Activated effector memory CD4-positive, alpha-beta T cell treated with anti-CD3 and anti-CD28 coated beads, Interleukin-2, amount 50 U/mL, for 16 hours (primary cell): Measurements from ENCODE around the gene LACTBL1.
"Not testable (repeated sequence)": the region's sequence is repeated elsewhere in the genome, so short reads cannot be mapped to it uniquely, and the experiment has no call there.

Experiments
- DNase-seq: peaks from one replicate; pipeline ENCODE4 v3.0.0-alpha.2; 2020

LACTBL1 gene

GRCh38 chr1:22976461-22977243 lies 4.0 kb upstream of the LACTBL1 start:
- peak; percentile 76 for DNase-seq

DNA sequence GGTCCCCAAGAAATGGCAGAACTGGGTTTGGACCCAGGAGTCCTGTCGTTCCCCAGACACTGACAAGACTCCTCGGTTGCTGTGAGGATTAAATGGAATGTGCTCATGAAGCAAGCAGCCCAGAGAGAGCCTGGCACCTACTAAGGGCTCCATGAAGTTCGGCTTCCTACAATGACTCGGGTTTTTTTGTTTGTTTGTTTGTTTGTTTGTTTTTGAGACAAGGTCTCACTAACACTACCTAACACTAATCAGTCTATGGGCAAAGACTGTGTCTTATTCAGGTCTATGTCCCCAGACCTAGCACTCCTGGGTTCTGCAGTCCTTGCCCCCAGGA lies 3.4 kb upstream of the LACTBL1 start:
- no peak for DNase-seq

GRCh38 chr1:22975694-22976093 lies 3.0 kb upstream of the LACTBL1 start:
- no peak for DNase-seq

DNA sequence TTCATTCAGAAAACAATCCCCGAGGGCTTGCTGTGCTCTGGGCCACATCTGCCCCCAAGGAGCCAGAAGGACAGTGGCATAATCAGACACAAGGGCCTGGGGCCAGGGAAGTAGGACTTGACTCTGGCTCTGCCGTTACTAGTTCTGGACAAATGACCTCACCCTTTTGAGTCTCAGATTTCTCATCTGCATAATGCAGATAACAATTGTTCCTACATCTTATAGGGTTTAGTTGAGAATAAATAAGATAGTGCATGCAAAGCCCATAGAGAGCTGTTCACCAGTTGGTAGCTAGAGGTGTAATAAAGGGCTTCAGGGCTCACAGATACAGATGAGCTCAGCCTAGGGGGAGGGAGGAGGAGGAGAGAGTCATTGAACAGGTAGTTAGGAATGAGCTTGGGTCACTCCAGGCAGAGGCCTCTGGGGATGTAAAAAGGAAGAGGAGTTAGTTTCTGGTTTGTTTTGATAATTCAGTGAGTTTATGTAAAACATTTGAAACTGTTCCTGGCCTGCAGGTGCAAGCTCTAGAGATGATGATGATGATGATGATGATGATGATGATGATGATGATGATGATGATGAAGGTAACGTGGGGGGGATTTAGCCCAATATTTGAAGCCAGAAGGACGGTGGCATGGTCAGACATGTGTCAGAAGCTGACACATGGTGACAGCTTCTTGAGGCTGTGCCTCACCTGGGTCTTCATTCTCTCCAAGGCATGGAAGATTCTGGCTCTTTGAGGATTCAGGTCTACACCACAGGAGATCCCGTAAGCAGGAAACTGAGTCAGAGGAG lies 858 bp downstream of the LACTBL1 start:
- no peak for DNase-seq

DNA sequence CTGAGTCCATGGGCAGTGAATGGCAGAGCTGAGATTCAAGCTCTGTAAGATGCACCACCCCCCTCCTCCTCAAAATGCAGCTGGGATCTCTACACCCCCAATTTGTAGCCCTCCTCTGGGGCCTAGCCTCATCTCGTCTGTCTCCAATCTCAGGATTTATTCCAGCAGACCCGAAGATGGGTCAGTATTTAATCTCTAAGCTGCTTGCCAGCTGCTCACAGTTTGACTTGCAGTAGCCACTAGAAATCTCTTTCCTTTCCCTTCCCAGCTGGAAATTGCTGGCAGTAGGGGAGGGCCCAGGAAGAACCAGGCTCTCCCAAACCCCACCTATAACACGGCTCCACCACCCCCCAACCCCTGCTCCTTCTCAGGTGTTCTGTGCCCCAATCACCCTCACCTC lies 1.5 kb downstream of the LACTBL1 start:
- DNase-seq = no peak

DNA sequence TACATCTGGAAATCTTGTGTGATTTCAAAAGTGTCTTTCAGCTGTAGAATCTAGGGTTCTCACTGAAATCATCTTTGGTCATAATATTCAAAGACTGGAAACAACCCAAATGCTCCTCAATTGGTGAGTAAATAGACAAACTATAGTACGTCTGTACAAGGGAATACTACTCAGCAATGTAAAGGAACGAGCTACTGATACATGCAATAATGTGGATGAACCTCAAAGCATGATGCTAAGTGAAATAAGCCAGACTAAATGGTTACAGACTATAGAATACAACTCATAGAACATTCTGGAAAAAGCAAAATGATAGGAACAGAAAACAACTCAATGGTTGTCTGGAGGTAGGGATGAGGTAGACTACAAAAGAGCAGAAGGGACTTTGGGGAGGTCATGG lies 2.6 kb downstream of the LACTBL1 start:
- no peak for DNase-seq

- no peak for DNase-seq
Observed at GRCh38 chr1:22969304-22969709, 3.4 kb downstream of the LACTBL1 start.

- DNase-seq = no peak
Observed at GRCh38 chr1:22967833-22968232, 4.8 kb downstream of the LACTBL1 start.

GRCh38 chr1:22966309-22966708 lies 6.4 kb downstream of the LACTBL1 start:
- DNase-seq = no peak

DNA sequence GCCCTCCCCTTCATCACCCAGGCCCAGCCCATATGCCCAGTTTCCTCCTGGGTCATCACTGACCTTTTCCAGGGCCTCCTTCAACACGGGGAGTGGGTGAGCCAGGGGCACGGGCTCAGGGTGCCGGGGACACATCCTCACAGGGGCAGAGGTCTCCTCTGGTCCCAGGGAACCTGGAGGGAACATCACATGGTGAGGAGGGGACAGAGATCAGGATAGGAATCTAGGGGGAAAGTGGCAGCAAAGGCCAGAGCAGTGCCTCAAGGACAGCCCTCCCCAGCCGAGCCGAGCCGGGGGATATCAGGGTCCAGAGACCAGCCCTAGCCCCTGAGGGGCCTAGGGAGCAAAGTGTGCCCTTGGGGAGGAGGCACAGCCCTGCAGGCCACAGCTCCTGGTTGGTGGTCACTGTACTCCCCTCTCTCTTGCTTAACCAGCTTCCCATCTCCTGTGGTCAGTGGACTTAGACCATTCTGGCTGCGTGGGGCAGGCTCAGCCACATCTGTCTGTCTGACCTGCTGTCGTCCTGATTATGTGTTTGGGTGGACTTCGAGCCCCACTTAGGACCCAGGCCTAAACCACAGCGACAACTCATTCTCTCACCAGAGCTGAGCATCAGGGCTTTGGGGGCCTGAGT lies 9.5 kb downstream of the LACTBL1 start:
- DNase-seq = no peak

GRCh38 chr1:22962558-22962957 lies 10.1 kb downstream of the LACTBL1 start:
- no peak for DNase-seq

DNA sequence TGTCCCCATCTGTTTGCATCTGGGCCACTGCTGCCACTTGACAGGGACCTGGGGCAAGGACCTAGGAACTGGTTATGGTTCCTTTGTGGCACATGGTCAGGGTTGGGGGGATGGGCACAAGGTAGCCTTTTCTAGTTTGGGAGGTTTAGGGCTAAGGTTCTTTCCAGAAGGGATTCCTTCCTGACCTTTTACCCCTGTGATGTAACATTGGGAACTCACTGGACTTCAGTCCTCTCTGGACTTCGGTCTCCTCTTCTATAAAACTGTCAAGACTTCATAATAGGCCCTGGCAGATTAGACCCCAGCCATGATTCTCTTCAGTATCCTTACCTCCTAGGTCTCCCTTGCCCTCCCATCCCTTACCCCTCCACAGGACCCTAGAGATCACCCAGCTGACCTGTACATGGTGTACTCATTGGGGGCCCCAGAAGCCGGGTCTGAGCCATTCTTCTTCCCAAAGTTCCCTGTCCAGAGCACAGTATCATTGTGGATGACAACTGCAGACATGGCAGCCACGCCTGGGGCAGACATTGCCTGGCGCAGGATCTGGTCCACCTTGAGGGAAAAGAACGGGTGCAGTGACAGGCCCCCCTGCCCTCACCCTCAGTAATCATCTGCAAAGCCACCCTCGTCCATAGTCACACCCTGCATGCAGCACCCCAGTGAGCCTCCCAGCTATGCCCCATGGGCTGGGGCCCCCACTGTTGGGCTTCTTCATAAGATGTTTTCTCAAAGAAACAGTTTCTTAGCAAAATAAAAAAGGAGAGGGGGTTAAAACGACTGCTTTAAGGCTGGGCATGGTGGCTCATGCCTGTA lies 12.9 kb downstream of the LACTBL1 start:
- DNase-seq = no peak

DNA sequence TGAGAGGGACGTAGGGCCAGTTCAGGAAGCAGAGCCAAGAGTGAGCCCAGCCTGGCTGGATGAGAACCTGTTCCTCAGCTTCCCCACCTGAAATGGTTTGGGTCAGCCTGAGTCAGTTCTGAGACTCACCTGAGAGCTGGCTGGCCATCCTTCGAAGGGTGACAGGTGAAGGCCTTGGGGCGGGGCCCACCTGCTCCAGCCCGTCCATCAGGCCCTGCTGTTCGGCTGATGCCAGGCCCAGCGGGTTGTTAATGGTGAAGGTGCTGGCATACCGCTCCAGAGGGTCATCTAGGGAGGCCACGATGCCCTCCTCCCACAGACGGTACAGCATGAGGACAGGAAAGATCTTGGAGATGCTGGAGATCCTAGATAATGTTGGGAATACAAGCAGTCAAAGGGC lies 14.1 kb downstream of the LACTBL1 start:
- no peak for DNase-seq

DNA sequence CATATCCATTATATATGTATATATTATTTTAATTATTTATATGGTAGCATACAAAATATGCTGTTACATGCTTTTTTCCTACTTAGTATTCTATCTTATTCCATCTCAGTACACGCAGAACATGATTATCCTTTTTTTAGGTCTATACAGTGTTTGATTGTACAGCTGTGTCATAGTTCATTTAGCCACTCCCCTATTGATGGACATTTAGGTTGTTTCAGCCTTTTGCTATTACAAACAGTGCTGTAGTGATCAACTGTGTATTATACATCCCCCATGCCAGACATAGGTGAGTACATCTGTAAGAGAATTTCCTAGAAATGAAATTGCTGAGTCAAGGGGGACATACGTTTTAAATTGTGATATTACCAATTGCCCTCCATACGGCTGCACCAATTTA lies 15.6 kb downstream of the LACTBL1 start:
- no peak for DNase-seq

GRCh38 chr1:22955146-22955545 lies 17.5 kb downstream of the LACTBL1 start:
- DNase-seq = no peak

DNA sequence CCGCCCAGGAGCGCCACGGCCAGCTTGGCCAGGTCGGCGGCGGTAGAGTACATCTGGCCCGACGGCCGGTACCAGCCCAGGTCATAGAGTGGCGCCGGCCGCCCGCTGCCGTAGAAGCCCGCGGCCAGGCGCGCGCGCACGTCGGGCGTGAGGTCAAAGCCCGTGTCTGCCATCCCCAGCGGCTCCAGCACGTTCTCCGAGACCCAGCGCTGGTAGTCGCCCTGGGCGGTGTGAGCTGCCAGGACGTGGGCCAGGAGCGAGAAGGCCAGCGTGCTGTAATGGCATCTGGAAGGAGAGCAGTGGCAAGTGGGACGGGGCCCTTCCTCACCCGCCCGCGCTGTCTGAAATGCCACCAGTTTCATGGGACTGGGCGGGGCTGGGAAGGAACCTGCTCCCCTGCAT lies 18.9 kb downstream of the LACTBL1 start:
- no peak for DNase-seq

DNA sequence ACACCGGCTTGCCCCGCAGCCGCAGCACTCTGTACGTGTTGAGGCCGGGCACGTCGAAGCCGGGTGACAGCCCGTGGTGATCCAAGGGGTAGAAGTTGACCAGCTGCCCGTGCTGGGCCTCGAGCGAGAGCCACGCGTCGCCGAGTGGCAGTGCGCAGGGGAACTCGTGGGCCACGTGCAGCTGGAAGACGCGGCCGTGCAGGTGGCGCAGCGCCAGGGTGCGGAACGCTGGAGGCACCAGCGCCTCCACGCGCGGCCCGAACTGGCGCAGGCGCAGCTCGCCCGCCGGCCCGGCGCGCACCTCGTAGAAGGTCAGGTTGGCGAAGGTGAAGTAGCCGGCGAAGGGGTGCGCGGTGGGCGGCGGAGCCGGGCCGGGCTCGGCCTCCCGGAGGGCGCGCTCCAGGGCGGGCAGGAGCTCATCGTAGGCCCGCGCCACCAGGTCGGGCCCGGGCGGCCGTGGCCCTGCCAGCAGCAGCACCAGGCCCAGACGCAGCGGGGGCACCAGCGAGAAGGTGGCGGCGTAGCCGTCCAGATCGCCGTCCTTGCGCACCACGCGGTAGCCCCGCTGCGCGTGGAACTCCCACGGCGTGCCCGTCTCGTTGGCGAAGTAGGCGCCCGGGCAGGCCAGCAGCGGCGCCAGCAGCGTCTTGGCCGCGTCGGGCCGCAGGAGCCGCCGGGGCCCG lies 19.5 kb downstream of the LACTBL1 start:
- no peak for DNase-seq

- DNase-seq = no peak
Observed at GRCh38 chr1:22952694-22953056, 20.0 kb downstream of the LACTBL1 start.

DNA sequence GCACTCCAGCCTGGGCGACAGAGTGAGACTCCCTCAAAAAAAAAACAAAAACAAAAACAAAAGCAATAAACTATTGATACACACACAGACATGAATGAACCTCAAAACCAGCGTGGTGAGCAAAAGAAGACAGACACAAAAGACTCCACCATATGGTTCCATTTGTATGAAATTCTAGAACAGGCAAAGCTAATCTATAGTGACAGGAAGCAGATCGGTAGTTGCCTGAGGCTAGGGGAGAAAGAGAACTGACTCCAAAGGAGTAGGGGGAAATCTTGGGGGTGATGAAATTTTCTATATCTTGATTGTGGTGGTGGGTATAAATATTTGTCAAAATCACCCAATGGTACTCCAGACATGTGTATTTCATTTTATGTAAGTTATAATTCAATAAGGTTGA lies 20.9 kb downstream of the LACTBL1 start:
- DNase-seq = no peak

DNA sequence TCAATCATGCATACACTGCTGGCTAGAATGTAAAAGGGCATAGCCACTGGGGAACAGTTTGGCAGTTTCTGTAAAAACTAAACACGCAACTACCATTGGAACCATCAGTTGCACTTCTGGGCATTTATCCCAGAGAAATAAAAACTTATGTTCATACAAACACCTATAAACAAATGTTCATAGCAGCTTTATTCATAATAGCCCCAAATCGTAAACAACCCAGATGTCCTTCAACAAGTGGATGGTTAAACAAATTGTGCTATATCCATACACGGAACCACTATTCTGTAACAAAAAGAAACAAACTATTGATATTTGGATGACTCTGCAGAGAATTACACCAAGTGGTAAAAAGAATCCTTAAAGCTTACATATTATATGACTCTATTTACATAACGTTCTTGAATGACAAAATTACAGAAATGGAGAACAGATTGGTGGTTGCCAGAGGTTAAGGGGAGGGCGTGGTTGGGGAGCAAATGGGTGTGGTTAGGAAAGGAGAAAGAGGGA lies 22.8 kb downstream of the LACTBL1 start:
- no peak for DNase-seq

DNA sequence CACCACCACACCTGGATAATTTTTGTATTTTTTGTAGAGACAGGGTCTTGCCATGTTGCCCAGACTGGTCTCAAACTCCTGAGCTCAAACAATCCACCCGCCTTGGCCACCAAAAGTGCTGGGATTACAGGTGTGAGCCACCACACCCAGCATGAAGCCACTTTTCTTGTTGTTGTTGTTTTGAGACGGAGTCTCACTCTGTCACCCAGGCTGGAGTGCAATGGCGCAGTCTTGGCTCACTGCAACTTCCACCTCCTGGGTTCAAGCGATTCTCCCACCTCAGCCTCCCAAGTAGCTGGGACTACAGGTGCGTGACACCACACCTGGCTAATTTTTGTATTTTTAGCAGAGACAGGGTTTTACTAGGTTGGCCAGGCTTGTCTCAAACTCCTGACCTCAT lies 27.5 kb downstream of the LACTBL1 start:
- not testable (repeated sequence) for DNase-seq

DNA sequence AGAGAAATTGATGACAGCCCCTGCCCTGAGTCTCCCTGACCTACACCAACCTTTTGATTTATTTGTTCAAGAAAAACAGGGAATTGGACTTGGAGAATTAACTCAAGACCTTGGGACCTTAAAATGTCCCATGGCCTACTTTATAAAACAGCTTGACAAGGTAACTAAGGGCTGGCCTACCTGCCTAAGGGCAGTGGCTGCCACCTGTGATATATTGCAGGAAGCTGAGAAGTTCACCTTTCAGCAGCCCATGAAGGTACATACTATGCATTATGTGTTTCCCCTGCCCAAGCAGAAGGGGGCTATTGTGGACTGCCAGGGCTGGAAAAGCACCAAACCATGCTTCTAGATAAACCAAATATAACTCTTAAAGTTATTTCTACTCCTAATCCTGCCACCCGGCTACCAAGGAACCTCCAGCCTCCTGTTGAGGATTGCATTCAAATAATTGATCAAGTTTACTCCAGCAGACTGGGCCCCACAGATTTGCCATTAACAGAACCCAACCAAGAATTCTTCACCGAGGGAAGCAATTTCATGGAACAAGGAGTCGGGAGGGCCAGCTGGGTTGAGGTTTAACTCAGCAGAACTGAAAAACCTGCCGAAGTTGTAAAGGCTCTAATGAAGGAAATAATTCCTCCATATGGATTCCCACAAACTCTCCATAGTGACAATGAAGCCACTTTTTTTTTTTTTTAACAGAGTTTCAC lies 28.2 kb downstream of the LACTBL1 start:
- DNase-seq = no peak
